ENCODE results near the gene ELOVL4. TPM values are rescaled to one million over a fixed set of nuclear protein-coding genes. Genes with fewer than 3 reads are reported as not detected.

The ELOVL4 gene
- total and polyA plus RNA-seq, 2 of the 13 experiments (the other 11 are each of a cell fraction or from before 2014, with no cell fraction given), result 0.04 TPM; not detected in 1

- TF ChIP-seq ZNF687 (CRISPR knock-in tag; IDR thresholded peaks at IDR 0.05) (peak; percentile 89), SAFB2 (CRISPR knock-in tag; IDR thresholded peaks at IDR 0.05; ENCODE audit: borderline replicate concordance, low read depth) (peak; percentile 29; the same call in 1 of the 2 replicates), ZNF597 (CRISPR knock-in tag; IDR thresholded peaks at IDR 0.05) (no peak), FOSL2 (CRISPR knock-in tag; IDR thresholded peaks at IDR 0.05) (peak; percentile 30; the same call in 1 of the 2 replicates), EED (CRISPR knock-in tag; IDR thresholded peaks at IDR 0.05) (no peak), ZNF510 (CRISPR knock-in tag; IDR thresholded peaks at IDR 0.05; ENCODE audit: low read depth) (0 out of 2 replicates have a peak, but pooled peaks have one; percentile 54), MTERF4 (CRISPR knock-in tag; IDR thresholded peaks at IDR 0.05) (no peak), MED1 (CRISPR knock-in tag; IDR thresholded peaks at IDR 0.05) (0 out of 2 replicates have a peak, but pooled peaks have one; percentile 40), MBD4 (IDR thresholded peaks at IDR 0.05; ENCODE audit: borderline replicate concordance, low read length) (no peak), JARID2 (CRISPR knock-in tag; IDR thresholded peaks at IDR 0.05; ENCODE audit: insufficient replicate concordance) (no peak), GMEB1 (CRISPR knock-in tag; IDR thresholded peaks at IDR 0.05; ENCODE audit: borderline replicate concordance) (no peak), ZNF777 (CRISPR knock-in tag; IDR thresholded peaks at IDR 0.05) (0 out of 2 replicates have a peak, but pooled peaks have one; percentile 48), CBX2 (IDR thresholded peaks at IDR 0.05; ENCODE audit: low read depth, low read length) (0 out of 2 replicates have a peak, but pooled peaks have one; percentile 35), CBX2 (CRISPR knock-in tag; IDR thresholded peaks at IDR 0.05; ENCODE audit: low read depth) (no peak), ZNF552 (CRISPR knock-in tag; IDR thresholded peaks at IDR 0.05; ENCODE audit: borderline replicate concordance) (no peak), RBFOX2 (IDR thresholded peaks at IDR 0.05; ENCODE audit: low read depth, low read length) (no peak), KDM1A (CRISPR knock-in tag; IDR thresholded peaks at IDR 0.05) (no peak), ZNF205 (CRISPR knock-in tag; IDR thresholded peaks at IDR 0.05) (peak; percentile 46; the same call in 1 of the 2 replicates), MAX (IDR thresholded peaks at IDR 0.05) (peak; percentile 92), ETV5 (CRISPR knock-in tag; IDR thresholded peaks at IDR 0.05; ENCODE audit: borderline replicate concordance) (peak; percentile 74), KDM4B (CRISPR knock-in tag; IDR thresholded peaks at IDR 0.05) (peak; percentile 66; the same call in 1 of the 2 replicates), PCBP1 (IDR thresholded peaks at IDR 0.05; ENCODE audit: borderline replicate concordance, low read depth, low read length) (no peak), SALL1 (CRISPR knock-in tag; IDR thresholded peaks at IDR 0.05) (peak; percentile 83), ZNF331 (CRISPR knock-in tag; IDR thresholded peaks at IDR 0.05) (peak; percentile 66; the same call in 1 of the 2 replicates)
Observed at GRCh38 chr6:79869600-79870084, 77.7 kb downstream of the ELOVL4 start (continued).
